Measurements from ENCODE around the gene KDM1A.

GRCh38 chr1:23102289-23102688 lies 83.0 kb downstream of the KDM1A start:
- TF ChIP-seq CTCF (IDR thresholded peaks at IDR 0.05) (no peak), POLR2A (IDR thresholded peaks at IDR 0.05) (no peak)
